HG03066 (cell line): ENCODE measurements around the gene ROBO4.

Source experiments
- ATAC-seq: cut with Tn5 transposase; IDR thresholded peaks from one replicate; pipeline ENCODE4 v1.9.1; 2021; ENCODE audit warnings: low read depth; ENCODE audit not compliant: unreplicated experiment

ROBO4 gene

DNA sequence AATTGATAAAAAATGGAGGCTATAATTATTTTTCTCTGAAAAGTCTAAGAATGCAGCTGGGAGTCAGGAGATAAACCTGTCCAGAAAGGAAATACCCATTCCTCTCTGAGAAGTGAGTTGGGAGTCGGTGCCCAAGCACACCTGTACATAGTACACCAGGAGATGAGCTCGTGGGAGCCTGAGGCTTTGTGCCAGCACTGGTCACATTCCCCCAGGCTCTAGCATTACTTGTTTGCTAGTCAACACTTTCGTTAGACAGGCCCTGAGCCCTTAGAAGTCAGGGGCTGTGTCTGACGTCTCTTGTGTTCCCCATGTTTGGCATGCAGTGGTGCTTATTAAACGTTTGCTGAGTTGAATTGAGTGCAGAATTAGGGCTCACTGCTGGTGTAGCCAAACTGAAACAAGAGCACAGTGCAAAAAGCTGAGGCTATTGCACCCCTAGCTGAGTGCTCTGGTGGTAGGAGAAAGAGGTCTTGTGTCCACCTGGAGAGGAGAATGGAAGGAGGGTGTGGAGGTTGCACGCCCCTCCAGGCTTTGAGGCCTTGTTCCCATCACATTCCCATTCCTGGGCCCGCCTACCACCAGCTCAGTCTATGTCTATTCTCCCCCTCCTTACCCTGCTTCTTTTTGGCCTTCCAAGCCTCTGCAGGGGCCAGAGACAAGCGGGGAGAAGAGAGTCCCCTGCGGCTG lies 6.8 kb downstream of the ROBO4 start:
- ATAC-seq: no peak

DNA sequence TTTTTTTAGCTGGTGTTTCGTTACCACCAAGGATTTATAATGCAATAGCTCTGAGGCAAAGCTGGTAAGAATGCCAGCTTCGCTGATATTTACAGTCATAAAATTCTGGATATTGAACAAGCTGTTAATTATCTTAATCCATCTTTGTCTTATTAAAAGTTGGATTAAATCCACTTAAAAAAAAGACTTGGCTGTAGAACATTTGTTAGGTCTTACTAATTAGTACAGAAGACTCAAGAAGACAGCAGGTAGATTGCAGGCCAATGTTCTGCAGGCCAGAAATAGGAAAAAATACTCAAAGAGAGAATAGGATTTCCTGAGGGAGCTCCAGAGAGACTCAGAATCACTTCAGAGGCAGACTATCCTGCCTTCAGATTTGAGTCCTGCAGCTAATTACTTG lies 7.5 kb downstream of the ROBO4 start:
- no peak for ATAC-seq

DNA sequence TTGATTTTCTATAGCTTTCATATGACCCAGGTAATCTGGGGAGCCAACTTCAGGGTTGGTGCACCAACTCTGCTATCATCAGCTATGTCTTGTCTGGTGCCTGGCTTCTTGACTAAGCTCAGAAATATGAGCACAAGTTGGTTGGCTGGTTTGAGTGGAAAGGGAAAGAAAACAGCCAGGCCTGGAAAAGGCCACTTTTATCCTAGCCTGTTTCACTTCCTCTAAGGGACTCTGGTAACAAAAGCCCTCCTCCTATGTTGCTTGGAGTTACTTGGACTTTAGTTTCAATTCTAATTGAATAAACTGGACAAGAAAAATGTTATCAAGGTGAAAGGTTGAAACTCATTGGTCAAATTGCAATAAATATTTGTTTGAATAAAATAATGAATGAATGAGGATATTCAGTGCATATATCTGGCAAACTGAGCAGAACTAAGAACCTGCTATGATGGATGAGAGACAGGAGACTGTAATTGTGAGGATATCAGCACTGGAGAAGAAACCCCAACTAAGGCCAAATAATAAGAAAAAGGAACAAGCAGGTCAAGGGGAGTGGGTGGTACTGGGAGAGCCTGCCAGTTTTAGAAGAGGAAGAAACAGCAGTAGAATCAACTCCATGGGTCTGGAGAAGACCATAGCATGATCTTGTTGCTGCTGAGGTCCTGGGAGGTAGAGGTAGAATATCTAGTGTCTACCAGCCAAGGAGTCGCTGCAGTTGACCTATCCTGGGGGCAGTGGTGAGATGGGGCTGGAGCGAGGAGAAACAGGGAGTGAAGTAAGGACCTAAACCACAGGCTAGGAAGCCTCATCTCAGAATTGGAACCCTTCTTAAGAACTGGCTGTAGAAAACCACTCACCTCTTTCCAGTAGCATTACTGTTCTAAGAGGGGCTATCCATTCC lies 8.2 kb downstream of the ROBO4 start:
- ATAC-seq: no peak

DNA sequence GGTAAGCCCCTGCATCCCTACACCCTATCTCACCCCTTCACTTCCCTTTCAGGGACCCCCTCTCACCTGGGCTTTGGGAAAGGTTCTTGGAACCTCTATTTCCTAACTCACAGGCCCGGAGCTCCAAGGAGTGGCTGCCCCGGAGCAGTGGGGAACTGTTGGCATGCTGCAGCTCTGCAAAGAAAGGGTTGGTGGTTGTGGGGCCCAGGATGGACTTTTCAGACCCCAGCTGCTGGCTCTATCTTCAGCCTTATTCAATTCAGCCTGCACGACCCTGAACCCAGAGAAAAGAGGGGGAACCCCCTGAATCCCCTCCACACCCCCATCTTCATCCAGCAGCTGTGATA lies 10.0 kb downstream of the ROBO4 start:
- no peak for ATAC-seq

DNA sequence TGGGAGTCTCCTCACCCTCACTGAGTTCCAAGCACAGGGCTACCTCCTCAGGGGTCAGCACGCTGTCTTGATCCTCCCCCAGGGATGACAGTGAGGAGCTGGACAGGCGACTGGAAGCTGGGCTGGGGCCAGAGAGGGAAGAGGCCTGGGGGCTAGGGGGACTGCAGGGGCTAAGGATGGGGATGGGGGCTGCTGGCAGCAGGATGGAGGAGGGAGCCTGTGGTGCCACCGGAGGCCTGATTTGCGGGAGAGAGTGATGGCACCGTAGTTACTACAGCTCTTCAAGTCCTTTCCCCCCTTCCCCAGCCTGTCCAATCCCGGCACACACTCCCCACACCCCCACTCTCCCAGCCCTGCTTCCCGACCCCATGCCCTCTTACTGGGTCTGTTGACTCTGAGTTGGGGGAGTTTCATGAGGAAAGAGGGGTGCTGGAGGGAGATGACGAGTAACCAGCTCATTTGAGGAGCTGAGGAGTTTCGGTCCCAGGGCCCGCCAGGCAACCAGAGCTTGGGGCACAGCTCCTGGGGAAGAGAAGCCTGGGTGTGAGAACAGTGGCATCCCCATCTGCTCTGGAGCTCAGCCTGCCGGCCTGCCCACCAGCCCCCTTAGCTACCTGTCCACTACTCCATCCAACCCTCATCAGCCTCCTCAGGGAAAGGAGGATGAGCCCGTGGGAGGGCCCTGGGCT lies 10.5 kb downstream of the ROBO4 start:
- no peak for ATAC-seq

DNA sequence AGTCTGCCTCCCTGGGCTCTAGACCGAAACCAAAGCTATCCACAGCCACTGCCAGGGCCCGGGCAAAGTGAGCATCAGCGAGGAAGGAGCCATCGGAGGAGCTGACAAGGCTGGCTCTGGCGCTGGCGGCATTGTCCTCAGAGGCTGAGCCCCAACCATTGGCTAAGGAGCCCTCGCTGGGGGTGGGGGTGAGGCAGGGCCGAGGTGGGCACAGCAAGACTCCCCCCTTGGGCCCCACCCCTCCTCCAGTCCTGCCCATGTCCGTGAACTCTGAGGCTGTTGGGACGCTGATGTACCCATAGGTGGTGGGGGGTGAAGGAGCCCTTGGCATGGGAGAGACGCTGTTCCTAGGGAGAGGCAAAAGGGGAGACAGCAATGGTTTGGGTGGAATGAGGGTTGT lies 11.2 kb downstream of the ROBO4 start:
- ATAC-seq: no peak

DNA sequence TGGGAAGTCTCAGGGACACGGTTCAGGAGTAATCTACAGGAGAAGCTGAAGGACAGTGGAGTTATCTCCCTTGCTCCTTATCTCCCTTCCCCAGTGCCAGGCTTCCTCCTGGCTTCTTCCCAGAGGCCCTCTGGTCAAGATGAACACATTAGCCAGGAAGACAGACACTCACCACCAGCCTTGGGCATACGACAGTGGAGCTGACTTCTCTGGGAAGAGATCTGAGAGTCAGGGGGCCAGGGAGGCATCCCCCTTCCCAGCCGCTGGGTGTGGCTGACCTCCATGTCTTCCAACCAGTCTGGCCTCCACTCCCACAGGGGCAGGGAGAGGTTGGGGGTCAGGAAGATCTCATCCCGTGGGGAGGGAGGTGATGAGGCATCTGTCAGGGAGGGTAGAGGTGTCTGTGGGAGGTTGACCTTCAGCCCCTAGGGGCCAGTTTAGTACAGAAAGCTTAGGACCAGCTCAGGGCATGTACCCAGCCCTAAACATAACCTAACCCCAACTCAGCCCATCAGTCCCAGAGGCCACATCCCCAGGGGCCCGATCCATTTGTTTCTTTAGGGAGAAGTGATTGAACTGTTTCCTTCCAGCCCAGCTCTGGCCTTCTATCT lies 12.7 kb downstream of the ROBO4 start:
- no peak for ATAC-seq

DNA sequence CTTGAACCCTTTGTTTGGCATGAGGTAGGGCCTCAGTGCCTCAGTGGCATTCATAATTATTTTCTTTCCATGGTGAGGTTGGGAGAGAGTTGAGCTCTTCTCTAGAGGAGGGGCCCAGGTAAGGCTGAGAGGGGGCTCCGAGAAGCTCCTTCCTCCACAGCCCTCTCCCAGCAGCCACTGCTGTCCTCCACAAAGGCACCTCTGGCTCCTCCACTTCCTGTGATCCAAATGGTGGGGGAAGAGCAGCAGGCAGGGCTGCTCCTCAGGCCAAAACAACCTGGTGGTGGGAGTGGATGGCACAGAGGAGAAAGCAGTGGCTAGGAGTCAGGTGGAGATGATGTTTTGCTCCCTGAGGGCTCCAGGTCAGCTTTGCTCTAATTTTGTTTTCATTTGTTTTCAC lies 13.3 kb downstream of the ROBO4 start:
- no peak for ATAC-seq

DNA sequence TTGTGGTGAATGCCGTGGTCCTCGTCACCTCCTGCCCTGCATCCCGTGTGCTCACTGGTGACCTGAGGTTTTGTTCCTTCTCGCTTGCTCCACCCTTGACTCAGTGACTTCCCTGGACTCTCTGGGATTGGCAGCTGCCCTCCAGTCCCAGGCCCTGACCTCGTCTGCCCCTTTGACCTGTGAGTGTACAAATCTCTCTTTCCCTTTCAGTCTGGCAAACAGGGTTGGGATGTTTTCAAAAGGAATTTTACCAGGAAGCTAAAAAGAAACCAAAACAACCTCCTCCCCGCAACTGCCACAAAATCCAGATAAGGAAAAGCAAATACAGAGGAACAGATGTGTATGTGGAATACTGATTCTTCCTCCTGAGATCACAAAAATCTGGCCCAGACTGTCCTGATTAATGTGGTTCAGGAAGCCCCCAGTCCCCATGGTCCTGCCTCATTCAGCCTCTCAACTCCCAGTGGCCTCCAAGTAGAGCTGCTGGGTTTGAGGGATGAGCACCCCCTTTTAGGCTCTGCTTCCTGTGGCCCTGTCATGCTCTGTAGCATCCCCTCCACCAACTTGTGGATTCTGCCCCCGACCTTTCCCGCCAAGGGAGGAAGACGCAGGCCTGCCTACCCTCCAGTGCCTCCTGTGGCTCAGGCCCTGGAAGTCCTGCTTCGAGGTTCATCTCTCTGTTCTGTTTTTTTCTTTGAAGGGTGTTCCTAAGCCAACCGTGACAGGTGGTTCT lies 15.2 kb downstream of the ROBO4 start:
- ATAC-seq: no peak

DNA sequence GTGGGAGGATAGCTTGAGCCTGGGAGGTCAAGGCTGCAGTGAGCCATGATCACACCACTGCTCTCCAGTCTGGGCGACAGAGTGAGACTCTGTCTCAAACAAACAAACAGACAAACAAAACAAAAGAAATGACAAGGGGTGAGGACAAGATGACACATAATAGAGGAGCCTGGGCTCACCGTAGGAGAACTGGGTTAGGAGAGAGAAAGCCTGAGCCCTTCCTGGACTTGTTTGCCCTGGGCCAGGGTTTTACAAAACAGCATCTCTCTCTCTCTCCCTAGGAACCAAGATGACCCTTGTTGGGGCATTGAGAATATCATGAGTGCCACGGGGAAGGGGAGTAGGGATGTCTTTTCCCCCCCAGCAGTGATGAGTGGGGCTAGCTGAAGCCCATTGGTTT lies 16.7 kb downstream of the ROBO4 start:
- ATAC-seq: no peak

DNA sequence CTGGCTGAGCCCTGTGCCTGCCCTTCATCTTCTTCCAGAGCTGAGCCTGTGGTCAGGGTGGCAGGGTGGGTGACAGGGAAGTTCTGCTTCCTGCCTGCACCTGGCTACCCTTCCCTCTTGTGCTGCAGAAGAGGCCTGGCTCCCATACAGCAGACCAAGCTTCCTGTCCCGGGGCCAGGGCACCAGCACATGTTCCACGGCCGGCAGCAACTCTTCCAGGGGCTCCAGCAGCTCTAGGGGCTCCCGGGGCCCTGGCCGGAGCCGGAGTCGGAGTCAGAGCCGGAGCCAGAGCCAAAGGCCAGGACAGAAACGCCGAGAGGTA lies 17.4 kb downstream of the ROBO4 start:
- no peak for ATAC-seq

DNA sequence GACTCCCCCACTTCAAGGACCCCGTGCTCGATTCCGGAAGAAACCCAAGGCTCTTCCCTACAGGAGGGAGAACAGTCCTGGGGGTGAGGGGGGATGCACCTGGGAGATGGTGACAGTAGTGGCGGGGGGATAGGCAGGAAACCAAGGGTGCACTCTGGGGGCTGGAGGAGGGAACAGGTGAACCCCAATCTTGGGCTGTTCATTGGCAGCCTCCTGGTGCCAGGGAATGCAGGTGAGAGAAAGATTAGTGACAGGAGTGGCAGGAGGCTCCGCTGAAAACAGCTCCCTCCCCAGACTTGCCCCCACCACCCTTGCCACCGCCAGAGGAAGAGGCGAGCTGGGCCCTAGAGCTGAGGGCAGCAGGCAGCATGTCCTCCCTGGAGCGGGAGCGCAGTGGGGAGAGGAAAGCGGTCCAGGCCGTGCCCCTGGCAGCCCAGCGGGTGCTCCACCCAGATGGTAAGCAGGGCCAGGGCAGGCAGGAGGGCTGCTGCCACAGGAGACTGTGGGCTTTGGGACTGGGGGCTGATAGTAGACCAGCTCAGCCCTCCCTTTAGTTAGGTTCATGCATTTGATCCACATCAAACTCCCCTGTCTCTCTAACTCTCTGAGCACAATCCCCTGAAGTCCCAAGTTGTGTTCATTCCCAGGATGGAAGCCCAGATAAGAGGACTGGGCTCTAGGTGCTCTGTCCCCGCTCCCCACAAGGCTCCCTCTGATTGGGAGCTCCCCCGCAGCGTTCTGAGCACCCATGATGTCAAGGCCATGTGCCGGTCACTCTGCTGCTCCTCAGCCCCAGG lies 18.0 kb downstream of the ROBO4 start:
- no peak for ATAC-seq

DNA sequence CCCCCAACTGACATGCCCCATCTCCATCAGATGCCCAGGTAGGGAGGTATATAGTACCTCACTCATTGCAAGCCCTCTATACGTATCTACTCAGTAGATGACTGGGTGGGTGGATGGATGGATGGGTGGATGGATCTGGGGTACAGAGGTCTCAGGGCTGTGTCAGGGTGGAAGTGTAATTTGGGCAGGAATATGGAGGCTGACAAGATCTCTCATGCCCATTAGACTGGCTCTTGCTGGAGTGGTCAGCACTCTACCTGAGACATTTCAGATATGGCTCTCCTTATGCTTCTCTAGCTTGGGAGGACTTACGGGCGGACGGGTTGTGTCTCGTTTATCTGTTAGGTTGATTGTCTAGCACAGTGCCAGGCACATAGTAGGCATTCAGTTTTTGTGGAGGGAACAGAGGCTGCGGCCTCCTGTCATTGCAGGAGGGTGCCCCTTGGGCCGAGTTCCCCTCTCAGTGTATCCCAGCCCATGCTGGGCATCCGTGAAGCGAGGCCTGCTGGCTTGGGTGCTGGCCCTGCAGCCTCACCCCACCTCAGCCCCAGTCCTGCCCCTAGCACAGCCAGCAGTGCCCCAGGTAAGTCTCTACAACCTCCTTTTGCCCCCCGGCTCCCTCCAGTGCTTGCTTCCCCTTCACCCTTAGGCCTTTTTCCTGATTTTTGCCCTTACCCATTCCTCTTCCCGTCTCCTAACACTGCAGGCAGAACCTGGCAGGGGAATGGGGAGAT lies 18.7 kb downstream of the ROBO4 start:
- ATAC-seq: no peak

DNA sequence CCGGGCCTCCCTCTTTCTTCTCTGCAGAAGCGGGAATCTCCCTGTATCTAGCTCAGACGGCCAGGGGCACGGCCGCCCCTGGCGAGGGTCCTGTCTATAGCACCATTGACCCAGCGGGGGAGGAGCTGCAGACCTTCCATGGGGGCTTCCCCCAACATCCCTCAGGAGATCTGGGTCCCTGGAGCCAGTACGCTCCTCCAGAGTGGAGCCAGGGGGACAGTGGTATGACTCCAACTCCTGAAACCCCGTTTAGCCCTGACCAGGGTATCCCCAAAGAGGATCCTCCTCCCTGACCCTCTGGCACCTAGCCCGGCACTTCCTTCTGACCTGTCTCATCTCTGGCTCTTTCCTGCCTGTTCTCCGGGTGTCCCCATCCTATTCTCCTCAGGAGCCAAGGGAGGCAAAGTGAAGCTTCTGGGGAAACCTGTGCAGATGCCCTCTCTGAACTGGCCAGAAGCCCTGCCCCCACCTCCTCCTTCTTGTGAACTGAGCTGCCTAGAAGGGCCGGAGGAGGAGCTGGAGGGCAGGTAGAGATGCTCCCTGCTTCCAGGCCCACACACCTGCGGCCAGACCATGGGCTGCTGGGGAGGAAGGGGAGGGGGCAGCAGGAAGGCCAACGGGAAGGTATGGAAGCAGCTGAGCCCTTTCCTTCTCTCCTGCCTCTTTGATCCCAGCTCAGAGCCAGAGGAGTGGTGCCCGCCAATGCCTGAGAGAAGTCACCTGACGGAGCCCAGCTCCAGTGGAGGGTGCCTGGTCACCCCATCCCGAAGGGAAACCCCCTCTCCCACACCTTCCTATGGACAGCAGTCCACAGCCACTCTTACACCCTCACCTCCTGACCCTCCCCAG lies 19.5 kb downstream of the ROBO4 start:
- ATAC-seq: no peak

DNA sequence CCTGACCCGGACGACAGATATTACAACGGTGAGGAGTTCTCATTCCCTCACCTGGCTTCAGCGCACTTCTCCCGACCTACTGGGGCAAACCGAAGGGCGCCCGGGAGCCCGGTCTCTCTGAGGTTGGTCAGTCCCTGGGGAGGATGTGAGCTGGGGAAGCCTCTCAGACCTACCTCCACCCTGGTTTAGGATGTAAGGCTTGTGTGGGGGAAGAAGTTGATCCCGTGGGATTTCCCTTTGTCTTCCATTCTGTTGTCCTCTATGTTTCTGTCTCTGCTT lies 20.1 kb downstream of the ROBO4 start:
- no peak for ATAC-seq

DNA sequence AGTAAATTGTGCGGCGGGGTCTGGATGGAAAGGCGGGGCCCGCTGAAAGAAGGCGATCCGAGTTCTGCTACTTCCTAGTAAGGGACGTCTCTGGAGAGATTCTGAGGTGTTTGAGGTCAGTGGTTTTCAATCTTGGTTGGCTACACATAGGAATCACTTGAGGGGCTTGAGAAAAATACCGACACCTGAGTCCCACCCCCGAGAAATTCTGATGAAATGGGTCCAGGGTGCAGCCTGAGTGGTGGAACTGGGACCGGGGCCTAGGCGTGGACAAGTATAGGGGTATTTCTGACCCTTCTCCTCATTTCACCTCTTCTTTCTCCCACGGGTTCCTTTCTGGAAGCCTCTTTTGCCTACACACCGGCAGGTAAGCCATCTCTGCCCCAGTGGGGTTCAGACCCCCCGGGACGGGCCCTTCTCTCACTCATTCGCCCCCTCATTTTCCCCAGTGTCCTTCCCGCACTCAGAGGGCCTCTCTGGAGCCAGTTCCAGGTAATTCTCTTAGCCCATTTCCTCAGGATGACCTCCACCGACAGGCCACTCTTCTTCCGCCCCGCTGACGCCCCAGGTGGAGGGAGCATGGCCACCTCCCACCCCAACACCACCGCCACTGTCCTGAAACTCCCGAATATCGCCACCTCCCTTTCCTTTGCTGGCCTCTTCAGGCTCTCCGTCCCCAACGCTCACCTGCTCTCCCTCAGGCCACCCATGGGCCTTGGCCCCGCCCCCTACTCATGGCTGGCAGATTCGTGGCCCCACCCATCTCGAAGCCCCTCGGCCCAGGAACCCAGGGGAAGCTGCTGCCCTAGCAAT lies 20.6 kb downstream of the ROBO4 start:
- no peak for ATAC-seq

DNA sequence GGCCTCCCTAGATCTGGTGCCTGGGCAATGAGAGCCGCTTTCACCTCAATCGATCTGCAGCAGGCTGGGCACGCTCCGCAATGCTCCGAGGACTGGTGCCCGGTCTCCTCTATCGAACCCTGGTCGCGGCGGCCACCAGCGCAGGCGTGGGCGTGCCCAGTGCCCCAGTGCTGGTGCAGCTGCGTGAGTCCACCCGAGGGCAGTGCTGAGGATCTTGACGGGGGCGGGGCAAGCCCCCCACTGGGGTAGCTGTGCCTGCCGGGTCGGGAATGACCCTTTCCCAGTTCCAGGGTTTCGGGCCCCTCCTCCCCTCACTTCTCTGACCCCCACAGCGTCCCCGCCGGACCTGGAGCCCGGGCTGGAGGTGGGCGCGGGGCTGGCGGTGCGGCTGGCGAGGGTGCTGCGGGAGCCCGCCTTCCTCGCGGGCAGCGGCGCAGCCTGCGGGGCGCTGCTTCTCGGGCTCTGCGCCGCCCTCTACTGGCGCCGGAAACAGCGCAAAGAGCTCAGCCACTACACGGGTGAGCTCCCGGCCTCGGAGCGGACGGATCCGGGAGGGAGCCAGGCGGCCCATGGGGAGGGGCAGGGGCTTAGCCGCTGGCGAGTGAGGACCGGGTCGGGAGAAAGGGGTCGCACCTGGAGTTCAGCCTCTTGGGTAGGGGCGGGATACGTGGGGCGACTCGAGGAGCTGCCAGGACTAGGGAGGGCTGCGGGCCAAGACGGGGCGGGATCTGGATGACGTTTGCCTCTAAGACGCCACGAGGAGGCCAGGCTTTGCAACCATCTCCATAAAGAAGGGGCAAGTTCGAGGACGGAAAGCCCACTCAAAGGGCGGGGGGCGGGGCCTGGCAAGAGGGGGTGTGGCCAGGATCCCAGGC lies 21.5 kb downstream of the ROBO4 start:
- peak; percentile 90 for ATAC-seq
